ENCODE results near the gene STIM2. TPM values are rescaled to one million over a fixed set of nuclear protein-coding genes. Genes with fewer than 3 reads are reported as not detected.

The STIM2 gene
- total and polyA plus RNA-seq, 2 of the 4 experiments (the other 2 are of a cell fraction) = 16.1 to 27.6 TPM

GRCh38 chr4:26900765-26901164 lies 40.1 kb downstream of the STIM2 start:
- no peak overlapping the region for H3K27ac ChIP-seq (ENCODE audit: insufficient read depth, low read length)
- no peak overlapping the region for H3K18ac ChIP-seq (ENCODE audit: low read depth, low read length)
- ATAC-seq (ENCODE audit: low read depth) (no peak), DNase-seq (no peak)
- no peak overlapping the region for H3K4me3 ChIP-seq (ENCODE audit: insufficient read depth, low read depth, low read length)
- no peak overlapping the region for H2BK5ac ChIP-seq (ENCODE audit: low read depth, low read length, poor library complexity, severe bottlenecking)
- H3K4ac ChIP-seq (ENCODE audit: low read depth, low read length) = no peak overlapping the region
- CTCF ChIA-PET = interaction anchor here (0.5 kb wide), 1 partner anchor 541 kb away, joined by 3 read pairs; no protein-coding TSS in a partner anchor
- H2BK15ac ChIP-seq (ENCODE audit: low read depth, low read length) = no peak overlapping the region
- H3K9me3 ChIP-seq (ENCODE audit: control insufficient read depth, insufficient read depth, low read length) = no peaks in the 10 kb centered on the region
- H3K23ac ChIP-seq (ENCODE audit: low read depth, low read length) = no peak overlapping the region
- peaks cover 3% of the 10 kb centered on the region for H3K4me1 ChIP-seq (ENCODE audit: control insufficient read depth, insufficient read depth, low read length)
- no peak overlapping the region for H2AFZ ChIP-seq (replicated peaks; ENCODE audit: low read length, poor library complexity)
- intact Hi-C loops (cut with micrococcal nuclease) = no loop called here
- no peak overlapping the region for H2AK9ac ChIP-seq (replicated peaks; ENCODE audit: low read depth, low read length, poor library complexity)
- H3K56ac ChIP-seq (ENCODE audit: extremely low read depth, insufficient read depth, low read length) = no peak overlapping the region
- H4K91ac ChIP-seq (ENCODE audit: insufficient read depth, low read depth, low read length) = no peak overlapping the region
- H4K5ac ChIP-seq (ENCODE audit: low read depth, low read length) = no peak overlapping the region
- H3K9ac ChIP-seq (ENCODE audit: low read depth, low read length) = no peak overlapping the region
- dilution Hi-C loops (cut with HindIII; ENCODE audit: low sequenced_read_pairs, unreplicated experiment) = no loop called here
- BruUV-seq (replicated peaks) = no TSS peak
- H4K20me1 ChIP-seq (ENCODE audit: insufficient read depth, low read length) = 0 out of 2 replicates have a peak, but pooled peaks cover 4% of the 10 kb centered on the region
- WGBS, 2 experiments (ENCODE audit: extremely low coverage in 2 of 2, insufficient read length in 1 of 2) = no CpG with 5 or more reads among the region's 2 CpGs
- H3K14ac ChIP-seq (replicated peaks; ENCODE audit: low read depth, low read length) = no peak overlapping the region
- no peak overlapping the region for H2BK20ac ChIP-seq (ENCODE audit: low read depth, low read length)
- H3K4me2 ChIP-seq (ENCODE audit: low read depth, low read length) = no peak overlapping the region
- H4K8ac ChIP-seq (ENCODE audit: low read depth in 2 of 2, low read length in 2 of 2) = no peak overlapping the region
- peaks cover 19 to 24% of the 10 kb centered on the region in 2 experiments; a peak in 3 of 4 replicates for H3K79me1 ChIP-seq (ENCODE audit: low read depth in 1 of 2, low read length in 2 of 2)
- H3K27me3 ChIP-seq (ENCODE audit: control insufficient read depth, insufficient read depth, low read length) = no peaks in the 10 kb centered on the region
- no peak overlapping the region for H2BK120ac ChIP-seq (ENCODE audit: low read depth, low read length)
- H3K36me3 ChIP-seq (ENCODE audit: control insufficient read depth, insufficient read depth, low read length) = no peaks in the 10 kb centered on the region
- TF ChIP-seq POLR2A (IDR thresholded peaks at IDR 0.05; ENCODE audit: low read depth, low read length) (no peak), RAD21 (IDR thresholded peaks at IDR 0.05; ENCODE audit: low read length) (no peak), SMC3 (IDR thresholded peaks at IDR 0.05; ENCODE audit: low read depth, low read length) (no peak), CEBPB (IDR thresholded peaks at IDR 0.05; ENCODE audit: low read depth, low read length) (no peak), NFE2L2 (IDR thresholded peaks at IDR 0.05; ENCODE audit: low read depth, low read length) (no peak), ELK1 (IDR thresholded peaks at IDR 0.05; ENCODE audit: borderline replicate concordance, low read depth, low read length) (no peak), MAFK (IDR thresholded peaks at IDR 0.05; ENCODE audit: low read depth, low read length) (no peak), RFX5 (IDR thresholded peaks at IDR 0.05; ENCODE audit: low read depth, low read length) (no peak), USF2 (IDR thresholded peaks at IDR 0.05; ENCODE audit: low read depth, low read length) (no peak)
- in situ Hi-C loops (cut with MboI; ENCODE audit: low sequenced_read_pairs) = no loop called here
- H3K9me1 ChIP-seq (ENCODE audit: insufficient read depth, low read length) = 0 out of 2 replicates have a peak, but pooled peaks cover 3% of the 10 kb centered on the region
- no peak overlapping the region for H2AK5ac ChIP-seq (ENCODE audit: low read depth, low read length)
- POLR2A ChIA-PET (ENCODE audit: unreplicated experiment) = interaction anchor here (0.5 kb wide), 1 partner anchor 1514 kb away, joined by 3 read pairs; no protein-coding TSS in a partner anchor
